Measurements from ENCODE around the gene HAUS8.

- TF ChIP-seq CTCF (conservative IDR thresholded peaks at IDR 0.05; ENCODE audit: low read depth, low read length) (no peak), POLR2A (IDR thresholded peaks at IDR 0.05; ENCODE audit: low read depth, low read length) (no peak), SMC3 (IDR thresholded peaks at IDR 0.05; ENCODE audit: low read depth, low read length) (no peak), MAZ (IDR thresholded peaks at IDR 0.05; ENCODE audit: borderline replicate concordance, low read depth, low read length) (no peak), MXI1 (IDR thresholded peaks at IDR 0.05; ENCODE audit: borderline replicate concordance, low read depth, low read length) (no peak), MAFK (IDR thresholded peaks at IDR 0.05; ENCODE audit: low read depth, low read length) (no peak), NFE2L2 (IDR thresholded peaks at IDR 0.05; ENCODE audit: low read depth, low read length) (no peak), RAD21 (IDR thresholded peaks at IDR 0.05; ENCODE audit: low read length) (no peak), BHLHE40 (IDR thresholded peaks at IDR 0.05; ENCODE audit: low read depth, low read length) (no peak), FOS (IDR thresholded peaks at IDR 0.05; ENCODE audit: low read depth, low read length) (no peak), CEBPB (IDR thresholded peaks at IDR 0.05; ENCODE audit: low read depth, low read length) (no peak), CHD1 (IDR thresholded peaks at IDR 0.05; ENCODE audit: low read depth, low read length) (no peak)
- TF ChIP-seq, protein P1, sequence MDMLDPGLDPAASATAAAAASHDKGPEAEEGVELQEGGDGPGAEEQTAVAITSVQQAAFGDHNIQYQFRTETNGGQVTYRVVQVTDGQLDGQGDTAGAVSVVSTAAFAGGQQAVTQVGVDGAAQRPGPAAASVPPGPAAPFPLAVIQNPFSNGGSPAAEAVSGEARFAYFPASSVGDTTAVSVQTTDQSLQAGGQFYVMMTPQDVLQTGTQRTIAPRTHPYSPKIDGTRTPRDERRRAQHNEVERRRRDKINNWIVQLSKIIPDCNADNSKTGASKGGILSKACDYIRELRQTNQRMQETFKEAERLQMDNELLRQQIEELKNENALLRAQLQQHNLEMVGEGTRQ (IDR thresholded peaks at IDR 0.05; ENCODE audit: low read depth, low read length), result no peak
- TF ChIP-seq, protein P2, sequence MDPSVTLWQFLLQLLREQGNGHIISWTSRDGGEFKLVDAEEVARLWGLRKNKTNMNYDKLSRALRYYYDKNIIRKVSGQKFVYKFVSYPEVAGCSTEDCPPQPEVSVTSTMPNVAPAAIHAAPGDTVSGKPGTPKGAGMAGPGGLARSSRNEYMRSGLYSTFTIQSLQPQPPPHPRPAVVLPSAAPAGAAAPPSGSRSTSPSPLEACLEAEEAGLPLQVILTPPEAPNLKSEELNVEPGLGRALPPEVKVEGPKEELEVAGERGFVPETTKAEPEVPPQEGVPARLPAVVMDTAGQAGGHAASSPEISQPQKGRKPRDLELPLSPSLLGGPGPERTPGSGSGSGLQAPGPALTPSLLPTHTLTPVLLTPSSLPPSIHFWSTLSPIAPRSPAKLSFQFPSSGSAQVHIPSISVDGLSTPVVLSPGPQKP (IDR thresholded peaks at IDR 0.05; ENCODE audit: borderline replicate concordance, low read depth, low read length), result no peak
Observed at GRCh38 chr19:17116996-17117702, 41.9 kb upstream of the HAUS8 start.
